HepG2 (cell line): ENCODE results near the gene DNMT3A. TPM values are rescaled to one million over a fixed set of nuclear protein-coding genes. Genes with fewer than 3 reads are reported as not detected.

Experiments
- ATAC-seq: fragments of 200-7000 bp; cut with Tn5 transposase; 3 replicates; pipeline ENCODE4 v1.9.1; 2020; ENCODE audit warnings: mild to moderate bottlenecking, moderate library complexity
- BruUV-seq: library from RNA; stranded (reverse); fragments of 400-500 nt; replicated peaks from 2 replicates; lab custom pipeline; 2021; lab: Mats Ljungman, UMichigan
- CTCF ChIA-PET: fragments of 300-600 bp; formaldehyde crosslinking; extraction: SDS; loops from one replicate; lab custom pipeline; 2021; ENCODE audit warnings: low total read pairs, inconsistent platforms, low intra/inter-chr PET ratio; lab: Yijun Ruan, JAX
- POLR2A ChIA-PET: fragments of 350-600 bp; sonication (Branson Sonifier 250); formaldehyde crosslinking; loops from one replicate; lab custom pipeline; 2020; ENCODE audit warnings: antibody characterized with exemption, inconsistent platforms; lab: Yijun Ruan, JAX
- DNase-seq: peaks from one replicate; pipeline ENCODE4 v3.0.0-alpha.2; 2015; ENCODE audit warnings: low spot score
- FAIRE-seq: peaks from 3 replicates; lab custom pipeline; 2011; peaks lifted over from hg19 to GRCh38; lab: Jason Lieb, UNC
- H2AFZ ChIP-seq: one replicate; pipeline ENCODE4 v1.6.1; 2011; ENCODE audit warnings: low read length, inconsistent platforms
- H3K27ac ChIP-seq: fragments of 300-600 bp; 3 replicates; pipeline ENCODE4 v1.8.0; 2011; ENCODE audit warnings: mixed run types, mild to moderate bottlenecking, mixed read lengths, low read length, inconsistent platforms; ENCODE audit not compliant: insufficient read depth; ENCODE audit errors: extremely low read length
- H3K27me3 ChIP-seq, 2 experiments: fragments of 200-600 bp in 1 of 2; 2 replicates in 1 of 2; 3 replicates in 1 of 2; pipeline versions ENCODE4 v1.6.0 to v1.8.0; 2011; ENCODE audit warnings: low read length in 2 of 2, mild to moderate bottlenecking in 2 of 2, moderate library complexity in 2 of 2, inconsistent platforms in 1 of 2; ENCODE audit not compliant: insufficient read depth in 2 of 2, control insufficient read depth in 1 of 2
- H3K36me3 ChIP-seq, 2 experiments: fragments of 200-600 bp in 1 of 2; replicated peaks in 1 of 2; 2 replicates in 1 of 2; 3 replicates in 1 of 2; pipeline versions ENCODE4 v1.5.1 to v1.8.0; 2011; ENCODE audit warnings: low read length in 2 of 2, inconsistent platforms in 1 of 2; ENCODE audit not compliant: insufficient read depth in 2 of 2, control insufficient read depth in 1 of 2
- H3K4me1 ChIP-seq: 2 replicates; pipeline ENCODE4 v1.5.1; 2012; ENCODE audit warnings: low read length, inconsistent platforms; ENCODE audit not compliant: insufficient read depth
- H3K4me2 ChIP-seq: 2 replicates; pipeline ENCODE4 v1.6.0; 2011; ENCODE audit warnings: low read depth, low read length, inconsistent platforms
- H3K4me3 ChIP-seq, 3 experiments: fragments of 200-600 bp in 1 of 3; sonication (generic), shearing (Covaris generic) in 1 of 3; replicated peaks in 1 of 3; 2 replicates each; pipeline ENCODE4 v1.5.1; 2011 to 2016; ENCODE audit warnings: low read length in 3 of 3, inconsistent platforms in 2 of 3, low read depth in 2 of 3, mild to moderate bottlenecking in 2 of 3, control low read depth in 1 of 3, mixed read lengths in 1 of 3; ENCODE audit not compliant: insufficient read depth in 1 of 3
- H3K79me2 ChIP-seq: one replicate; pipeline ENCODE4 v1.6.1; 2011; ENCODE audit warnings: low read length, inconsistent platforms; ENCODE audit not compliant: insufficient read depth
- H3K9ac ChIP-seq: 2 replicates; pipeline ENCODE4 v1.6.0; 2011; ENCODE audit warnings: mild to moderate bottlenecking, low read depth, low read length, inconsistent platforms; ENCODE audit not compliant: insufficient read depth
- H3K9me3 ChIP-seq: 2 replicates; pipeline ENCODE4 v1.5.1; 2012; ENCODE audit warnings: mild to moderate bottlenecking, low read length
- H4K20me1 ChIP-seq: 2 replicates; pipeline ENCODE4 v1.6.0; 2011; ENCODE audit warnings: inconsistent platforms, mild to moderate bottlenecking, low read length, moderate library complexity; ENCODE audit not compliant: insufficient read depth
- CSRNP2 ChIP-seq: sonication (generic); formaldehyde crosslinking; conservative IDR thresholded peaks from 2 replicates; pipeline ENCODE4 v1.8.0; 2022; ENCODE audit warnings: low read depth, missing genetic modification reagents
- GMEB1 ChIP-seq: sonication (generic); formaldehyde crosslinking; IDR thresholded peaks from 2 replicates; pipeline ENCODE4 v1.5.1; 2020; ENCODE audit warnings: missing genetic modification reagents, mild to moderate bottlenecking, borderline replicate concordance
- HES4 ChIP-seq: sonication (generic); formaldehyde crosslinking; IDR thresholded peaks from 2 replicates; pipeline ENCODE4 v1.9.0; 2021; ENCODE audit warnings: mild to moderate bottlenecking, missing genetic modification reagents, borderline replicate concordance
- IRF9 ChIP-seq: sonication (generic); formaldehyde crosslinking; IDR thresholded peaks from 2 replicates; pipeline ENCODE4 v1.8.0; 2022; ENCODE audit warnings: missing genetic modification reagents, mild to moderate bottlenecking, borderline replicate concordance
- MXD4 ChIP-seq: IDR thresholded peaks from 2 replicates; pipeline ENCODE4 v1.6.1; 2016; ENCODE audit warnings: mild to moderate bottlenecking, missing biosample characterization, missing genetic modification reagents
- RAD21 ChIP-seq: fragments of 450-650 bp; formaldehyde crosslinking; IDR thresholded peaks from 2 replicates; pipeline ENCODE4 v1.5.0; 2020; ENCODE audit warnings: mild to moderate bottlenecking
- RARA ChIP-seq: IDR thresholded peaks from 2 replicates; pipeline ENCODE4 v1.6.1; 2016; ENCODE audit warnings: missing genetic modification reagents, missing compliant biosample characterization
- SALL2 ChIP-seq: sonication (generic); formaldehyde crosslinking; IDR thresholded peaks from 2 replicates; pipeline ENCODE4 v1.8.1; 2023; ENCODE audit warnings: mild to moderate bottlenecking, missing genetic modification reagents, inconsistent platforms
- ZFP36L2 ChIP-seq: sonication (generic); formaldehyde crosslinking; IDR thresholded peaks from 2 replicates; pipeline ENCODE4 v1.4.0; 2020; ENCODE audit warnings: missing genetic modification reagents
- ZNF337 ChIP-seq: sonication (generic); formaldehyde crosslinking; IDR thresholded peaks from 2 replicates; pipeline ENCODE4 v1.5.1; 2020; ENCODE audit warnings: missing genetic modification reagents, low read depth, mild to moderate bottlenecking, borderline replicate concordance
- ZSCAN31 ChIP-seq: sonication (generic); formaldehyde crosslinking; IDR thresholded peaks from 2 replicates; pipeline ENCODE4 v1.5.0; 2020; ENCODE audit warnings: low read depth, mild to moderate bottlenecking, missing genetic modification reagents
- WGBS: methylation state at CpG from one replicate; pipeline ENCODE4 v1.1.6; 2017; ENCODE audit warnings: low lambda C conversion rate; 5-methylcytosine and 5-hydroxymethylcytosine counted together
- in situ Hi-C: cut with HindIII; loops from 2 replicates; pipeline ENCODE4 v1.10.0; 2017; ENCODE audit warnings: low pct_unique_long_range_greater_than_20kb; ENCODE audit not compliant: extremely low pct_ligation_motif_present
- intact Hi-C: fragments of 100-400 bp; cut with micrococcal nuclease; formaldehyde crosslinking; loops from one replicate; pipeline ENCODE4 v1.10.0; 2022; ENCODE audit not compliant: unreplicated experiment
- polyA plus RNA-seq, 8 experiments: library from polyadenylated mRNA; depleted of rRNA in 3 of 8; stranded (reverse) in 7 of 8; unstranded in 1 of 8; fragments of >200 nt; fragmentation: Illumina TruSeq in 4 of 8; extraction: Trizol in 4 of 8; gene quantifications; 2 replicates each; pipeline versions ENCODE4 v1.2.1 to v1.2.3, GENCODE V29; 2011 to 2016; ENCODE audit warnings: low read depth in 4 of 8, missing spikeins in 1 of 8, mixed read lengths in 1 of 8; ENCODE audit not compliant: insufficient read depth in 1 of 8
- total RNA-seq, 5 experiments: library from RNA; depleted of rRNA; stranded (reverse); fragments of >200 nt; fragmentation: Illumina TruSeq; extraction: Trizol; gene quantifications; 2 replicates each; pipeline ENCODE4 v1.2.3, GENCODE V29; 2016; ENCODE audit warnings: low read depth in 1 of 5
- TF ChIP-seq, protein P1 (sequence below): sonication (generic); formaldehyde crosslinking; IDR thresholded peaks from 2 replicates; pipeline ENCODE4 v1.4.0; 2020; ENCODE audit warnings: missing genetic modification reagents, borderline replicate concordance

The DNMT3A gene
- total and polyA plus RNA-seq, 2 of the 13 experiments (the other 11 are each of a cell fraction or from before 2014, with no cell fraction given), result 14.7 to 29.1 TPM

DNA sequence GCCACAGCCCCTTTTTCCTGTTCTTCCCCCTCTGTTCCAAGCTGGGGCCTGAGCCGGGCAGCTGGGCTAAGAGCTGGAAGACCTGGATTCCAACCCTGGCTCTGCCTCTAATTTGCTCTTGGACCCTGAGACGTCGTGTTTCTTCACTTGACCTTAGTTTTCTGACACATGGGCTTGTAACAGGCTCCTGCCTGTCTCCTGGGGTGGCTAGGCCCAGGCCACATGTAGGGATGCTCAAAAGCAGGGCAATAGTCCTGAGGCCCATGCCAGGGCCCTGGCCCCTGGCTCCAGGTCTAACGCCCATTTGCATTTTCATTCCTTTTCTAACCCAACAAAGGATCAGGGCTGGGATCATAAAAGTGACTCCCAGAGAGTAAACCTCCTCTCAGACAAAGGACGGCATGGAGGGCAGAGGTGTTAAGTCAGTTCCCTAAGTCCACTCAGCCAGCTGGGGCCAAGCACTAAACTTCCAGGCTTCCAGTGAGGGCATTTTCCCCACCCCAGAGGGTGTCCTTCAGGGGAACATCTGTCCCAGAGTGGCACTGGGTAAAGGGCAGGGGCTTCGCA, 16.6 kb upstream of the DNMT3A start:
- DNase-seq (no peak), ATAC-seq (no peak), FAIRE-seq (no peak)
- in situ Hi-C loops (no loop called here), intact Hi-C loops (no loop called here)
- Histone ChIP-seq H2AFZ (no peak overlapping the region), H3K79me2 (no peaks in the 10 kb centered on the region), H3K27me3 (peaks cover 2 to 52% of the 10 kb centered on the region in 2 experiments; a peak in 4 of 5 replicates), H3K4me2 (no peak overlapping the region), H3K27ac (no peak overlapping the region), H3K9me3 (no peaks in the 10 kb centered on the region), H3K4me3 (no peak overlapping the region), H3K9ac (no peak overlapping the region), H4K20me1 (no peaks in the 10 kb centered on the region), H3K36me3 (no peaks in the 10 kb centered on the region), H3K4me1 (peaks cover 21% of the 10 kb centered on the region)
- TF ChIP-seq HES4 (CRISPR knock-in tag), result no peak
- TF ChIP-seq ZFP36L2 (CRISPR knock-in tag), result no peak
- no peak for TF ChIP-seq GMEB1 (CRISPR knock-in tag)
- TF ChIP-seq RARA (CRISPR knock-in tag), result no peak
- no peak for TF ChIP-seq SALL2 (CRISPR knock-in tag)
- no peak for TF ChIP-seq ZSCAN31
- TF ChIP-seq RAD21, result no peak
- TF ChIP-seq ZNF337 (CRISPR knock-in tag), result no peak
- no peak for TF ChIP-seq MXD4
- TF ChIP-seq CSRNP2 (CRISPR knock-in tag), result no peak
- TF ChIP-seq IRF9 (CRISPR knock-in tag), result no peak
- TF ChIP-seq, protein P1, sequence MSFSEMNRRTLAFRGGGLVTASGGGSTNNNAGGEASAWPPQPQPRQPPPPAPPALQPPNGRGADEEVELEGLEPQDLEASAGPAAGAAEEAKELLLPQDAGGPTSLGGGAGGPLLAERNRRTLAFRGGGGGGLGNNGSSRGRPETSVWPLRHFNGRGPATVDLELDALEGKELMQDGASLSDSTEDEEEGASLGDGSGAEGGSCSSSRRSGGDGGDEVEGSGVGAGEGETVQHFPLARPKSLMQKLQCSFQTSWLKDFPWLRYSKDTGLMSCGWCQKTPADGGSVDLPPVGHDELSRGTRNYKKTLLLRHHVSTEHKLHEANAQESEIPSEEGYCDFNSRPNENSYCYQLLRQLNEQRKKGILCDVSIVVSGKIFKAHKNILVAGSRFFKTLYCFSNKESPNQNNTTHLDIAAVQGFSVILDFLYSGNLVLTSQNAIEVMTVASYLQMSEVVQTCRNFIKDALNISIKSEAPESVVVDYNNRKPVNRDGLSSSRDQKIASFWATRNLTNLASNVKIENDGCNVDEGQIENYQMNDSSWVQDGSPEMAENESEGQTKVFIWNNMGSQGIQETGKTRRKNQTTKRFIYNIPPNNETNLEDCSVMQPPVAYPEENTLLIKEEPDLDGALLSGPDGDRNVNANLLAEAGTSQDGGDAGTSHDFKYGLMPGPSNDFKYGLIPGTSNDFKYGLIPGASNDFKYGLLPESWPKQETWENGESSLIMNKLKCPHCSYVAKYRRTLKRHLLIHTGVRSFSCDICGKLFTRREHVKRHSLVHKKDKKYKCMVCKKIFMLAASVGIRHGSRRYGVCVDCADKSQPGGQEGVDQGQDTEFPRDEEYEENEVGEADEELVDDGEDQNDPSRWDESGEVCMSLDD (CRISPR knock-in tag), result no peak
- 44% methylated on average over 6 of the region's 6 CpGs for WGBS
- POLR2A ChIA-PET, result no interaction called here
- CTCF ChIA-PET, result no interaction called here
- BruUV-seq, result no TSS peak
